NT2/D1 (cell line): ENCODE data around the gene CACNA1C.

Source experiments
- SUZ12 ChIP-seq: IDR thresholded peaks from 2 replicates; pipeline ENCODE4 v1.6.1; 2011; ENCODE audit not compliant: insufficient read length, insufficient read depth; ENCODE audit errors: extremely low read depth
- YY1 ChIP-seq: IDR thresholded peaks from 2 replicates; pipeline ENCODE4 v1.6.1; 2011; ENCODE audit not compliant: insufficient read length, insufficient read depth
- ZNF274 ChIP-seq: IDR thresholded peaks from 2 replicates; pipeline ENCODE4 v1.6.1; 2011; ENCODE audit warnings: mild to moderate bottlenecking, low read depth, low read length

GRCh38 chr12:2666846-2667245 lies 614.1 kb downstream of the CACNA1C start:
- no peak for TF ChIP-seq YY1
- TF ChIP-seq SUZ12, result no peak
- TF ChIP-seq ZNF274, result no peak
